Measurements from ENCODE around the gene EZH2. TPM values are rescaled to one million over a fixed set of nuclear protein-coding genes. Genes with fewer than 3 reads are reported as not detected.

Gene EZH2
- total RNA-seq, 1 donor from 2014 or later, result 19.7 TPM

DNA sequence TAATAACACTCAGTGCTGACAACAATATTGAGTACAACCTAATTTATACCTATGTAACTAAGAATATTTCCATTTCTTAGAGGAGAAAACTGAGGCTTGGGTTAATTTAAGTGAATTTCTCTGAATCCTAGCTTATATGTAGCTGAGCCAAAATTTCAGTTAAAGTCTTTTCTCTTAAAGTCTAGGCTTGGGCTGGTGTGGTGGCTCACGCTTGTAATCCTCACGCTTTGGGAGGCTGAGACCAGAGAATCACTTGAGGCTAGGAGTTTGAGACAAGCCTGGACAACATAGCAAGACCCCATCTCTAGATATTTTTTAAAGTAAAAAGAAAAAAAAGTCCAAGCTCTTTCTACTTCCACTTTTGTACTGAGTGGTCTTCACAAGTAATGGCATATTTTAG is 93.2 kb downstream of the EZH2 start:
- H3K36me3 ChIP-seq (ENCODE audit: control insufficient read depth, insufficient read depth, low read length), result peaks cover 1% of the 10 kb centered on the region

DNA sequence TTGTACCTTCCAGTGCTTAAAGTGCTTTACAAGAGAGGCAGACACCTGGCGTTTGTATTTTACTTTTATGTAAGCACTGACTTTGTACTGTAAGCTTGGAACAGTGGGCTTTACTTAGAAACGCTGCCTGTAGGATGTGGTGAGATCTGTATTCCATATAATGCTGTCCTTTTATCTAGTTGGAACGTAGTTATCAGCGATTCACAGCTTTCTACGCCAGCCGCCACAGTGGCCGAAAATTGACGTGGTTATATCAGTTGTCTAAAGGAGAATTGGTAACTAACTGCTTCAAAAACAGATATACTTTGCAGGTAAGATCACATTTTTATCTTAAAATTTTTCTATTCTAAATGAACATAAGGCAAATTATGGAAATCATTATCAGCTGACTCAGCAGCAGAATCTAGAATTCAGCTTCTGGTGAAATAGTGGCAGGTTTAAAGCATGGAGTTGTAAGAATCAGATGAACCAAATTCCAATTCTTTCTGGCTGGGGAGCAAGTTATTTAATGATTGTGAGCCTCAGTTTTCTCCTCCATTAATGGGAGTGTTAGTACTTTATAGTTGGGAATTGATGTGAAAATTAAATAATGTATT is 93.9 kb downstream of the EZH2 start:
- H3K4me3 ChIP-seq (ENCODE audit: low read depth, low read length), result no peak overlapping the region
- TF ChIP-seq, protein P1, sequence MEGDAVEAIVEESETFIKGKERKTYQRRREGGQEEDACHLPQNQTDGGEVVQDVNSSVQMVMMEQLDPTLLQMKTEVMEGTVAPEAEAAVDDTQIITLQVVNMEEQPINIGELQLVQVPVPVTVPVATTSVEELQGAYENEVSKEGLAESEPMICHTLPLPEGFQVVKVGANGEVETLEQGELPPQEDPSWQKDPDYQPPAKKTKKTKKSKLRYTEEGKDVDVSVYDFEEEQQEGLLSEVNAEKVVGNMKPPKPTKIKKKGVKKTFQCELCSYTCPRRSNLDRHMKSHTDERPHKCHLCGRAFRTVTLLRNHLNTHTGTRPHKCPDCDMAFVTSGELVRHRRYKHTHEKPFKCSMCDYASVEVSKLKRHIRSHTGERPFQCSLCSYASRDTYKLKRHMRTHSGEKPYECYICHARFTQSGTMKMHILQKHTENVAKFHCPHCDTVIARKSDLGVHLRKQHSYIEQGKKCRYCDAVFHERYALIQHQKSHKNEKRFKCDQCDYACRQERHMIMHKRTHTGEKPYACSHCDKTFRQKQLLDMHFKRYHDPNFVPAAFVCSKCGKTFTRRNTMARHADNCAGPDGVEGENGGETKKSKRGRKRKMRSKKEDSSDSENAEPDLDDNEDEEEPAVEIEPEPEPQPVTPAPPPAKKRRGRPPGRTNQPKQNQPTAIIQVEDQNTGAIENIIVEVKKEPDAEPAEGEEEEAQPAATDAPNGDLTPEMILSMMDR (IDR thresholded peaks at IDR 0.05; ENCODE audit: insufficient read depth, low read length, poor library complexity, severe bottlenecking), result no peak
- DNase-seq (ENCODE audit: low read depth), result no peak
- no peaks in the 10 kb centered on the region for H3K27me3 ChIP-seq (ENCODE audit: control insufficient read depth, insufficient read depth, low read length)
- H3K36me3 ChIP-seq (ENCODE audit: control insufficient read depth, insufficient read depth, low read length), result peaks cover 1% of the 10 kb centered on the region

More for the DNA sequence above, 93.2 kb downstream of the EZH2 start:
- no peak overlapping the region for H3K4me3 ChIP-seq (ENCODE audit: low read depth, low read length)
- TF ChIP-seq, protein P1 (IDR thresholded peaks at IDR 0.05; ENCODE audit: insufficient read depth, low read length, poor library complexity, severe bottlenecking), result no peak
- DNase-seq (ENCODE audit: low read depth), result no peak
- no peaks in the 10 kb centered on the region for H3K27me3 ChIP-seq (ENCODE audit: control insufficient read depth, insufficient read depth, low read length)

DNA sequence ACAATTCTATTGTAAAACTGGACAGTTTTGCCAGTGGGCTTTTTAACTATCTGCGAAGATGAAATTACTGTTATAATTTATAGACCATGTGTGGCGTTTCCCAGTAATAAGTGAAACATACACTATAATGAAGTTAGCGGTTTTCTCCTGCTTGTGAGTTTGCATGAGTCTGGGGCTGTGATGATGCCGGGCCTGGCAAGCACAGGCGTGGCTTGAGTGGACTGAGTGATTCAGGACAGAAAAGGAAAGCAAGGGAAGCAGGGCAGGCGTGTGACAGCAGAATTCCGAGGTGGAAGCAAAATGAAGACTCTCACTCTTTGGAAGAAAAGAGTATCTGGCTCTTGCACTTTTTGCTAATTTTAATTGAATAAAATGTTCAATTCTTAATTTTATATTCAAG is 94.9 kb downstream of the EZH2 start:
- no peak for DNase-seq (ENCODE audit: low read depth)
- no peaks in the 10 kb centered on the region for H3K27me3 ChIP-seq (ENCODE audit: control insufficient read depth, insufficient read depth, low read length)
- peaks cover 1% of the 10 kb centered on the region for H3K36me3 ChIP-seq (ENCODE audit: control insufficient read depth, insufficient read depth, low read length)
- TF ChIP-seq, protein P1 (IDR thresholded peaks at IDR 0.05; ENCODE audit: insufficient read depth, low read length, poor library complexity, severe bottlenecking), result no peak
- H3K4me3 ChIP-seq (ENCODE audit: low read depth, low read length), result no peak overlapping the region

DNA sequence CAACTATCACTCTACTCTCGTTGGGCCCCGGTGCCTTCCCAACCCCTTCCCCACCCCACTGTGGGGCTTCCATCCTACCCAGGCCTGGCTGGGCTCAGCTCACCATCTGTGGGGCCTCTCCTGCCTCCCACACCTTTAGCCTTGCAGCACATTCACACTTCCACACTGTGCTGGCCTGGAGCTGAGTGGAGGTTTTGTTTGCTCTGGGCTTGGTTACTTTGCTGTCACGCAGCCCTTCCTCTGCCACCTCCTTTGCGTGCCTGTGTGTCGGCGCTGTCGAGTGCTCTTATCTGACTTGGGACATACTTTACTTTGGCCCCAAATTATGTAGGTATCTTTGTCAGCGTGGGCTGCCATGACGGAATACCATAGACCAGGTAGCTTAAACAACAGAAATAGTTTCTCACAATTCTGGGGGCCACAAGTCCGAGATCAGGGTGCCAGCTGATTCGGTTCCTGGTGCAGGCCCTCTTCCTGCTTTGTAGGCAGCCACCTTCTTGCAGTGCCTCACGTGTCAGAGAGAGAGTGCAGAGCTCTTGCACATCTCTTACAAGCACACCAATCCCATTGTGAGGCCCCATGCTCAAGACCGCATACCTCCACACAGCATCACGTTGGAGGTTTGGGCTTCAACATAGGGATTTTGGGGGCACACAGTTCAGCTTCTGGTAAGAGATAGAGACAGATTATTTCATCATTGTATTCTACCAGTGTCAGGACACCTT is 96.4 kb downstream of the EZH2 start:
- Histone ChIP-seq H3K27me3 (ENCODE audit: control insufficient read depth, insufficient read depth, low read length) (no peaks in the 10 kb centered on the region), H3K4me3 (ENCODE audit: low read depth, low read length) (no peak overlapping the region), H3K36me3 (ENCODE audit: control insufficient read depth, insufficient read depth, low read length) (peaks cover 1% of the 10 kb centered on the region)
- TF ChIP-seq, protein P1 (IDR thresholded peaks at IDR 0.05; ENCODE audit: insufficient read depth, low read length, poor library complexity, severe bottlenecking), result no peak
- DNase-seq (ENCODE audit: low read depth), result no peak

DNA sequence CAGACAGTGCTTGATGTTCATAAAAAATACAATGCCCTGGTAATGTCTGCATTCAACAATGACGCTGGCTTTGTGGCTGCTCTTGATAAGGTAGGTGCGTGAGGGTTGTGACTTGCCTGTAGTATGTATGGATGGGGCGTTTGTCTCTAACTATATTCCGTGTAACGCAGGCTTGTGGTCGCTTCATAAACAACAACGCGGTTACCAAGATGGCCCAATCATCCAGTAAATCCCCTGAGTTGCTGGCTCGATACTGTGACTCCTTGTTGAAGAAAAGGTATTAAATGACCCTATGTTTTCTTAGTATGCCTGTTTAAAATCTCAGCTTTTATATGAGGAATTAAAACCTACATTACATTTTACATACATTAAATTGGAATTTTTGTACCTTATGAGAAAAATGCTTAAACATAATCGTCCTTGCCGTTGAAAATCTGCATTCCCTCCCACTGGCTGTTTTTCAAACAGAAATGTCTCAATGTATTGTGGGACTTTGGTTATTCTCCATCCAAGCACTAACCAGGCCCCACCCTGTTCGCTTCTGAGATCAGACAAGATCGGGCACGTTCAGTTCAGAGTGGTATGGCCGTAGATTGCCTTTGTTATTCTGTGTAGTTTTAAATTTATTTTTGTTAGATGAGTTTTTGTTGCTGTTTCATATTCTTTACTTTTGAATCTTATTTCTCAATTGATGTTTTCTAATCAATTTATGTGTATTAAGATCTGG is 100.1 kb downstream of the EZH2 start:
- Histone ChIP-seq H3K36me3 (ENCODE audit: control insufficient read depth, insufficient read depth, low read length) (no peaks in the 10 kb centered on the region), H3K27me3 (ENCODE audit: control insufficient read depth, insufficient read depth, low read length) (no peaks in the 10 kb centered on the region), H3K4me3 (ENCODE audit: low read depth, low read length) (no peak overlapping the region)
- TF ChIP-seq, protein P1 (IDR thresholded peaks at IDR 0.05; ENCODE audit: insufficient read depth, low read length, poor library complexity, severe bottlenecking), result no peak
- no peak for DNase-seq (ENCODE audit: low read depth)

All from kidney epithelial cell (primary cell).